WTC11 (cell line): ENCODE results near the gene LRRC8D. TPM values are rescaled to one million over a fixed set of nuclear protein-coding genes. Genes with fewer than 3 reads are reported as not detected.

Experiments
- ATAC-seq: fragments of 200-7000 bp; cut with Tn5 transposase; 2 replicates; pipeline ENCODE4 v1.10.0; 2021; ENCODE audit warnings: mild to moderate bottlenecking, moderate library complexity
- CTCF ChIA-PET: fragments of 300-600 bp; sonication (Branson Sonifier 250); formaldehyde crosslinking; loops from one replicate; lab custom pipeline; 2021; ENCODE audit warnings: antibody characterized with exemption; lab: Charles Lee
- POLR2A ChIA-PET: fragments of 350-600 bp; sonication (Branson Sonifier 250); formaldehyde crosslinking; loops from one replicate; lab custom pipeline; 2021; ENCODE audit warnings: antibody characterized with exemption; lab: Charles Lee
- DNase-seq: peaks from one replicate; pipeline ENCODE4 v3.0.0; 2021; ENCODE audit warnings: low spot score
- H3K27ac Mint-ChIP-seq: 2 replicates; pipeline ENCODE4 v1.8.0; 2021; ENCODE audit warnings: mixed read lengths
- H3K27me3 Mint-ChIP-seq: 2 replicates; pipeline ENCODE4 v1.8.0; 2021; ENCODE audit warnings: low read depth, mild to moderate bottlenecking, moderate library complexity, mixed read lengths
- H3K36me3 Mint-ChIP-seq: 2 replicates; pipeline ENCODE4 v1.8.0; 2021; ENCODE audit warnings: mixed read lengths
- H3K4me1 Mint-ChIP-seq: 2 replicates; pipeline ENCODE4 v1.8.0; 2022; ENCODE audit warnings: mixed read lengths
- H3K4me3 Mint-ChIP-seq: 2 replicates; pipeline ENCODE4 v1.8.0; 2021; ENCODE audit warnings: mild to moderate bottlenecking, moderate library complexity, mixed read lengths
- H3K9me3 Mint-ChIP-seq: 2 replicates; pipeline ENCODE4 v1.8.0; 2021; ENCODE audit warnings: mixed read lengths
- ELF4 ChIP-seq: sonication (generic); formaldehyde crosslinking; IDR thresholded peaks from 2 replicates; pipeline ENCODE4 v1.8.1; 2022; ENCODE audit warnings: low read depth, mild to moderate bottlenecking, moderate library complexity, missing genetic modification reagents
- ETV6 ChIP-seq: sonication (generic); formaldehyde crosslinking; IDR thresholded peaks from 2 replicates; pipeline ENCODE4 v1.8.1; 2022; ENCODE audit warnings: mild to moderate bottlenecking, missing genetic modification reagents
- FOXP1 ChIP-seq: sonication (generic); formaldehyde crosslinking; IDR thresholded peaks from 2 replicates; pipeline ENCODE4 v1.8.0; 2022; ENCODE audit warnings: missing genetic modification reagents, mild to moderate bottlenecking, moderate library complexity, borderline replicate concordance
- JUN ChIP-seq: sonication (generic); formaldehyde crosslinking; IDR thresholded peaks from 2 replicates; pipeline ENCODE4 v1.8.0; 2023; ENCODE audit warnings: mild to moderate bottlenecking, missing genetic modification reagents
- SMAD3 ChIP-seq: sonication (generic); formaldehyde crosslinking; IDR thresholded peaks from 2 replicates; pipeline ENCODE4 v1.8.0; 2022; ENCODE audit warnings: missing genetic modification reagents, mild to moderate bottlenecking, borderline replicate concordance
- SMAD4 ChIP-seq: sonication (generic); formaldehyde crosslinking; IDR thresholded peaks from 2 replicates; pipeline ENCODE4 v1.8.0; 2022; ENCODE audit warnings: mild to moderate bottlenecking, missing genetic modification reagents
- TCF7 ChIP-seq: sonication (generic); formaldehyde crosslinking; IDR thresholded peaks from 2 replicates; pipeline ENCODE4 v1.8.0; 2022; ENCODE audit warnings: mild to moderate bottlenecking, low read depth, missing genetic modification reagents, moderate library complexity
- TEAD4 ChIP-seq: sonication (generic); formaldehyde crosslinking; IDR thresholded peaks from 2 replicates; pipeline ENCODE4 v1.8.0; 2022; ENCODE audit warnings: mild to moderate bottlenecking, missing genetic modification reagents
- ZBTB21 ChIP-seq: sonication (generic); formaldehyde crosslinking; IDR thresholded peaks from 2 replicates; pipeline ENCODE4 v1.8.1; 2023; ENCODE audit warnings: mild to moderate bottlenecking, missing genetic modification reagents, borderline replicate concordance
- ZNF396 ChIP-seq: fragments of 250-450 bp; sonication (Bioruptor Pico); IDR thresholded peaks from 2 replicates; pipeline ENCODE4 v1.8.0; 2021; ENCODE audit warnings: mild to moderate bottlenecking, moderate library complexity, borderline replicate concordance
- total RNA-seq: library from RNA; stranded (reverse); gene quantifications from 3 replicates; pipeline ENCODE4 v1.2.3, GENCODE V29; 2021
- TF ChIP-seq, protein P1 (sequence below): sonication (generic); formaldehyde crosslinking; conservative IDR thresholded peaks from 2 replicates; pipeline ENCODE4 v1.8.1; 2023; ENCODE audit warnings: mild to moderate bottlenecking, low read depth, missing genetic modification reagents, moderate library complexity
- TF ChIP-seq, protein P2 (sequence below): sonication (generic); formaldehyde crosslinking; IDR thresholded peaks from 2 replicates; pipeline ENCODE4 v1.8.0; 2022; ENCODE audit warnings: mild to moderate bottlenecking, missing genetic modification reagents
- TF ChIP-seq, protein P3 (sequence below): sonication (generic); formaldehyde crosslinking; IDR thresholded peaks from 2 replicates; pipeline ENCODE4 v1.8.1; 2023; ENCODE audit warnings: mild to moderate bottlenecking, missing genetic modification reagents, moderate library complexity
- TF ChIP-seq, protein P4 (sequence below): sonication (generic); formaldehyde crosslinking; IDR thresholded peaks from 2 replicates; pipeline ENCODE4 v1.8.1; 2022; ENCODE audit warnings: low read depth, missing genetic modification reagents, borderline replicate concordance
- TF ChIP-seq, protein P5 (sequence below): sonication (generic); formaldehyde crosslinking; IDR thresholded peaks from 2 replicates; pipeline ENCODE4 v1.8.0; 2022; ENCODE audit warnings: mild to moderate bottlenecking, missing genetic modification reagents
- TF ChIP-seq, protein P6 (sequence below): sonication (generic); formaldehyde crosslinking; IDR thresholded peaks from 2 replicates; pipeline ENCODE4 v1.8.1; 2022; ENCODE audit warnings: missing genetic modification reagents, borderline replicate concordance
- TF ChIP-seq, protein P7 (sequence below): sonication (generic); formaldehyde crosslinking; IDR thresholded peaks from 2 replicates; pipeline ENCODE4 v1.8.1; 2022; ENCODE audit warnings: mild to moderate bottlenecking, moderate library complexity, missing genetic modification reagents

The LRRC8D gene
- total RNA-seq, 1 experiment from 2014 or later = 42.6 TPM

DNA sequence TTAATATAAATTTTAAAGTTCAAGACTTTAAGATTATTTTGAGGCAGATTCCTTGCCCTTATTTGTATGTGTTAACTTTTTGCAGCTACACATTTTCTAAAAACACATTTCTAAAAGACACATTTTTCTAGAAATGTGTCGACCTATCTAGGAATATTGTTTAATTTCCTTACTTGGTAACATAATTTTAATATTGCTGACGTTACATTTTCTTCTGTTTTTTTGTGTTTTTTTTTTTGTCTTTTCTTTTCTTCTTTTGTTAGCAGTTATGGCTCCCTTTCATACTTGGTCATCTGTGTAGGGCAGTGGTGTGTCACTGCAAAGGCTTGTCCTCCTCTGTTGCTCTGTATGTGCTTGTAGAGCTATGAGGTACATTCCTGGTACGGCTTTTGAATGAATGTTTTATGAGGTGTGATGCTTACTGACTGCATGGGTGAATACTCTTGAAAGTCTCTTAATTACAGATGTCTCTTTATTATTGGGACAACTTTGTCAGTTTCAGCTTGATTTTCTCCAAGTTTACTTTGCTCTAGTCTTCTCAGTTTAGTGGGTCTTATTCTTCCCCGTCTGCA is 30.1 kb downstream of the LRRC8D start (continued):
- TF ChIP-seq, protein P1, sequence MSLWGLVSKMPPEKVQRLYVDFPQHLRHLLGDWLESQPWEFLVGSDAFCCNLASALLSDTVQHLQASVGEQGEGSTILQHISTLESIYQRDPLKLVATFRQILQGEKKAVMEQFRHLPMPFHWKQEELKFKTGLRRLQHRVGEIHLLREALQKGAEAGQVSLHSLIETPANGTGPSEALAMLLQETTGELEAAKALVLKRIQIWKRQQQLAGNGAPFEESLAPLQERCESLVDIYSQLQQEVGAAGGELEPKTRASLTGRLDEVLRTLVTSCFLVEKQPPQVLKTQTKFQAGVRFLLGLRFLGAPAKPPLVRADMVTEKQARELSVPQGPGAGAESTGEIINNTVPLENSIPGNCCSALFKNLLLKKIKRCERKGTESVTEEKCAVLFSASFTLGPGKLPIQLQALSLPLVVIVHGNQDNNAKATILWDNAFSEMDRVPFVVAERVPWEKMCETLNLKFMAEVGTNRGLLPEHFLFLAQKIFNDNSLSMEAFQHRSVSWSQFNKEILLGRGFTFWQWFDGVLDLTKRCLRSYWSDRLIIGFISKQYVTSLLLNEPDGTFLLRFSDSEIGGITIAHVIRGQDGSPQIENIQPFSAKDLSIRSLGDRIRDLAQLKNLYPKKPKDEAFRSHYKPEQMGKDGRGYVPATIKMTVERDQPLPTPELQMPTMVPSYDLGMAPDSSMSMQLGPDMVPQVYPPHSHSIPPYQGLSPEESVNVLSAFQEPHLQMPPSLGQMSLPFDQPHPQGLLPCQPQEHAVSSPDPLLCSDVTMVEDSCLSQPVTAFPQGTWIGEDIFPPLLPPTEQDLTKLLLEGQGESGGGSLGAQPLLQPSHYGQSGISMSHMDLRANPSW = no peak
- TF ChIP-seq, protein P2, sequence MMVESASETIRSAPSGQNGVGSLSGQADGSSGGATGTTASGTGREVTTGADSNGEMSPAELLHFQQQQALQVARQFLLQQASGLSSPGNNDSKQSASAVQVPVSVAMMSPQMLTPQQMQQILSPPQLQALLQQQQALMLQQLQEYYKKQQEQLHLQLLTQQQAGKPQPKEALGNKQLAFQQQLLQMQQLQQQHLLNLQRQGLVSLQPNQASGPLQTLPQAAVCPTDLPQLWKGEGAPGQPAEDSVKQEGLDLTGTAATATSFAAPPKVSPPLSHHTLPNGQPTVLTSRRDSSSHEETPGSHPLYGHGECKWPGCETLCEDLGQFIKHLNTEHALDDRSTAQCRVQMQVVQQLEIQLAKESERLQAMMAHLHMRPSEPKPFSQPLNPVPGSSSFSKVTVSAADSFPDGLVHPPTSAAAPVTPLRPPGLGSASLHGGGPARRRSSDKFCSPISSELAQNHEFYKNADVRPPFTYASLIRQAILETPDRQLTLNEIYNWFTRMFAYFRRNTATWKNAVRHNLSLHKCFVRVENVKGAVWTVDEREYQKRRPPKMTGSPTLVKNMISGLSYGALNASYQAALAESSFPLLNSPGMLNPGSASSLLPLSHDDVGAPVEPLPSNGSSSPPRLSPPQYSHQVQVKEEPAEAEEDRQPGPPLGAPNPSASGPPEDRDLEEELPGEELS (CRISPR knock-in tag) = no peak
- TF ChIP-seq SMAD4 (CRISPR knock-in tag) = no peak
- TF ChIP-seq, protein P3, sequence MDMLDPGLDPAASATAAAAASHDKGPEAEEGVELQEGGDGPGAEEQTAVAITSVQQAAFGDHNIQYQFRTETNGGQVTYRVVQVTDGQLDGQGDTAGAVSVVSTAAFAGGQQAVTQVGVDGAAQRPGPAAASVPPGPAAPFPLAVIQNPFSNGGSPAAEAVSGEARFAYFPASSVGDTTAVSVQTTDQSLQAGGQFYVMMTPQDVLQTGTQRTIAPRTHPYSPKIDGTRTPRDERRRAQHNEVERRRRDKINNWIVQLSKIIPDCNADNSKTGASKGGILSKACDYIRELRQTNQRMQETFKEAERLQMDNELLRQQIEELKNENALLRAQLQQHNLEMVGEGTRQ = no peak

DNA sequence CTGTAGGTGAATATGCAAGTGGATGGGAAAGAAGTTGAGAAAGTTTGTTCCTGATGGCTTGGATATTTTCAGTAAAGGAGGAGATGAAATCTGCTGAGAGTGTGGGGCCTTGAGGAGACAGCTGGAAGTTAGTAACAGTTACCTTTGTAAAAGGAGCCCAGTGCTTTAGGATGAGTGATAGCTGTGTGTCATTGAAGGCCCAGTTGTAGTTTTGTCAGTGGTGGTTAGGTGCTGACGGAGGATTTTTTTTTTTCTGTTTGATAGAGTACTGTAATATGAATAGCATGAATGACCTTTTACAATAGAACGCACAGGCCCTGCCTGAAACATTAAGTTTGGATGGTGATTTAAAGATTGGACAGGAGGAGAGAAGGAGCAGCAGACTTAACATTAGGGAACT is 33.3 kb downstream of the LRRC8D start:
- Mint-ChIP-seq H3K4me3 (no peak overlapping the region), H3K36me3 (peaks cover 4% of the 10 kb centered on the region), H3K27ac (no peak overlapping the region), H3K4me1 (no peaks in the 10 kb centered on the region), H3K9me3 (no peaks in the 10 kb centered on the region), H3K27me3 (no peaks in the 10 kb centered on the region)
- TF ChIP-seq, protein P4, sequence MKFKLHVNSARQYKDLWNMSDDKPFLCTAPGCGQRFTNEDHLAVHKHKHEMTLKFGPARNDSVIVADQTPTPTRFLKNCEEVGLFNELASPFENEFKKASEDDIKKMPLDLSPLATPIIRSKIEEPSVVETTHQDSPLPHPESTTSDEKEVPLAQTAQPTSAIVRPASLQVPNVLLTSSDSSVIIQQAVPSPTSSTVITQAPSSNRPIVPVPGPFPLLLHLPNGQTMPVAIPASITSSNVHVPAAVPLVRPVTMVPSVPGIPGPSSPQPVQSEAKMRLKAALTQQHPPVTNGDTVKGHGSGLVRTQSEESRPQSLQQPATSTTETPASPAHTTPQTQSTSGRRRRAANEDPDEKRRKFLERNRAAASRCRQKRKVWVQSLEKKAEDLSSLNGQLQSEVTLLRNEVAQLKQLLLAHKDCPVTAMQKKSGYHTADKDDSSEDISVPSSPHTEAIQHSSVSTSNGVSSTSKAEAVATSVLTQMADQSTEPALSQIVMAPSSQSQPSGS (CRISPR knock-in tag) = no peak
- TF ChIP-seq ELF4 (CRISPR knock-in tag) (no peak), ZNF396 (CRISPR knock-in tag) (no peak), ZBTB21 (CRISPR knock-in tag) (no peak), JUN (no peak), FOXP1 (no peak), SMAD3 (CRISPR knock-in tag) (no peak), TEAD4 (no peak), TCF7 (CRISPR knock-in tag) (no peak), ETV6 (CRISPR knock-in tag) (no peak)
- TF ChIP-seq, protein P5, sequence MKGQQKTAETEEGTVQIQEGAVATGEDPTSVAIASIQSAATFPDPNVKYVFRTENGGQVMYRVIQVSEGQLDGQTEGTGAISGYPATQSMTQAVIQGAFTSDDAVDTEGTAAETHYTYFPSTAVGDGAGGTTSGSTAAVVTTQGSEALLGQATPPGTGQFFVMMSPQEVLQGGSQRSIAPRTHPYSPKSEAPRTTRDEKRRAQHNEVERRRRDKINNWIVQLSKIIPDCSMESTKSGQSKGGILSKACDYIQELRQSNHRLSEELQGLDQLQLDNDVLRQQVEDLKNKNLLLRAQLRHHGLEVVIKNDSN (CRISPR knock-in tag) = no peak
- TF ChIP-seq, protein P6, sequence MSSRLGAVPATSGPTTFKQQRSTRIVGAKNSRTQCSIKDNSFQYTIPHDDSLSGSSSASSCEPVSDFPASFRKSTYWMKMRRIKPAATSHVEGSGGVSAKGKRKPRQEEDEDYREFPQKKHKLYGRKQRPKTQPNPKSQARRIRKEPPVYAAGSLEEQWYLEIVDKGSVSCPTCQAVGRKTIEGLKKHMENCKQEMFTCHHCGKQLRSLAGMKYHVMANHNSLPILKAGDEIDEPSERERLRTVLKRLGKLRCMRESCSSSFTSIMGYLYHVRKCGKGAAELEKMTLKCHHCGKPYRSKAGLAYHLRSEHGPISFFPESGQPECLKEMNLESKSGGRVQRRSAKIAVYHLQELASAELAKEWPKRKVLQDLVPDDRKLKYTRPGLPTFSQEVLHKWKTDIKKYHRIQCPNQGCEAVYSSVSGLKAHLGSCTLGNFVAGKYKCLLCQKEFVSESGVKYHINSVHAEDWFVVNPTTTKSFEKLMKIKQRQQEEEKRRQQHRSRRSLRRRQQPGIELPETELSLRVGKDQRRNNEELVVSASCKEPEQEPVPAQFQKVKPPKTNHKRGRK (CRISPR knock-in tag) = no peak
- TF ChIP-seq, protein P7, sequence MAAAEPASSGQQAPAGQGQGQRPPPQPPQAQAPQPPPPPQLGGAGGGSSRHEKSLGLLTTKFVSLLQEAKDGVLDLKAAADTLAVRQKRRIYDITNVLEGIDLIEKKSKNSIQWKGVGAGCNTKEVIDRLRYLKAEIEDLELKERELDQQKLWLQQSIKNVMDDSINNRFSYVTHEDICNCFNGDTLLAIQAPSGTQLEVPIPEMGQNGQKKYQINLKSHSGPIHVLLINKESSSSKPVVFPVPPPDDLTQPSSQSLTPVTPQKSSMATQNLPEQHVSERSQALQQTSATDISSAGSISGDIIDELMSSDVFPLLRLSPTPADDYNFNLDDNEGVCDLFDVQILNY (CRISPR knock-in tag) = no peak
- ChIA-PET POLR2A (no interaction called here), CTCF (no interaction called here)
- DNase-seq = no peak
- ATAC-seq = no peak
